SK-N-SH (cell line): ENCODE measurements around the gene HBG2. TPM values are rescaled to one million over a fixed set of nuclear protein-coding genes. Genes with fewer than 3 reads are reported as not detected.

Experiments used
- CTCF ChIA-PET: fragments of 300-600, 350-600 bp; formaldehyde crosslinking; extraction: SDS; loops from one replicate; lab custom pipeline; 2021; lab: Yijun Ruan, JAX
- POLR2A ChIA-PET: fragments of 350-600 bp; sonication (Branson Sonifier 250); formaldehyde crosslinking; extraction: SDS; loops from one replicate; lab custom pipeline; 2020; ENCODE audit warnings: antibody characterized with exemption, inconsistent platforms; lab: Yijun Ruan, JAX
- DNase-seq: peaks from one replicate; pipeline ENCODE4 v3.0.0; 2012
- H2AFZ ChIP-seq: fragments of 200-600 bp; sonication (generic); 2 replicates; pipeline ENCODE4 v1.8.1; 2016; ENCODE audit warnings: antibody characterized with exemption, mild to moderate bottlenecking, low read depth
- H3F3A ChIP-seq: fragments of 200-600 bp; sonication (generic); replicated peaks from 2 replicates; pipeline ENCODE3; 2016; ENCODE audit warnings: antibody characterized with exemption, mild to moderate bottlenecking; ENCODE audit not compliant: insufficient read depth
- H3K27ac ChIP-seq, 2 experiments: fragments of 200-500 bp in 1 of 2; fragments of 200-600 bp in 1 of 2; sonication (Bioruptor generic) in 1 of 2; sonication (generic), shearing (Covaris generic) in 1 of 2; 2 replicates each; pipeline versions ENCODE4 v1.5.1 to v1.6.1; 2014 to 2016; ENCODE audit warnings: low read depth in 2 of 2, inconsistent platforms in 1 of 2, low read length in 1 of 2, mild to moderate bottlenecking in 1 of 2, mixed read lengths in 1 of 2
- H3K27me3 ChIP-seq: fragments of 200-600 bp; sonication (generic), shearing (Covaris generic); 2 replicates; pipeline ENCODE4 v1.6.1; 2016; ENCODE audit warnings: mixed run types; ENCODE audit not compliant: insufficient read depth
- H3K36me3 ChIP-seq, 2 experiments: fragments of 200-500 bp in 1 of 2; fragments of 200-600 bp in 1 of 2; sonication (Bioruptor generic) in 1 of 2; sonication (generic) in 1 of 2; replicated peaks in 1 of 2; 2 replicates each; pipeline versions ENCODE3 to v1.5.1; 2014 to 2016; ENCODE audit warnings: low read length in 1 of 2, mild to moderate bottlenecking in 1 of 2; ENCODE audit not compliant: insufficient read depth in 2 of 2, control insufficient read depth in 1 of 2
- H3K4me1 ChIP-seq, 2 experiments: fragments of 200-500 bp in 1 of 2; fragments of 200-600 bp in 1 of 2; sonication (Bioruptor generic) in 1 of 2; sonication (generic), shearing (Covaris generic) in 1 of 2; 2 replicates each; pipeline versions ENCODE4 v1.5.1 to v1.6.1; 2014 to 2016; ENCODE audit warnings: low read depth in 1 of 2, low read length in 1 of 2, mixed run types in 1 of 2; ENCODE audit not compliant: insufficient read depth in 2 of 2, control insufficient read depth in 1 of 2
- H3K4me2 ChIP-seq: fragments of 200-600 bp; sonication (generic), shearing (Covaris generic); 2 replicates; pipeline ENCODE4 v1.6.1; 2017; ENCODE audit warnings: mixed run types
- H3K4me3 ChIP-seq, 2 experiments: fragments of 200-500 bp in 1 of 2; fragments of 200-600 bp in 1 of 2; sonication (Bioruptor generic) in 1 of 2; sonication (generic), shearing (Covaris generic) in 1 of 2; 2 replicates each; pipeline versions ENCODE4 v1.5.1 to v1.8.1; 2014 to 2016; ENCODE audit warnings: low read depth in 2 of 2, inconsistent platforms in 1 of 2, low read length in 1 of 2, mild to moderate bottlenecking in 1 of 2, mixed read lengths in 1 of 2, moderate library complexity in 1 of 2
- H3K79me2 ChIP-seq: fragments of 200-600 bp; sonication (generic); 2 replicates; pipeline ENCODE4 v1.8.1; 2017; ENCODE audit warnings: mild to moderate bottlenecking; ENCODE audit not compliant: insufficient read depth
- H3K9ac ChIP-seq: fragments of 200-600 bp; sonication (generic); 2 replicates; pipeline ENCODE4 v1.6.1; 2017; ENCODE audit warnings: mixed run types
- H3K9me2 ChIP-seq: fragments of 200-600 bp; sonication (generic); 2 replicates; pipeline ENCODE4 v1.6.1; 2017; ENCODE audit warnings: mixed run types
- H3K9me3 ChIP-seq: fragments of 200-600 bp; sonication (generic); 2 replicates; pipeline ENCODE4 v1.6.1; 2017; ENCODE audit warnings: mixed run types, mild to moderate bottlenecking, moderate library complexity
- H4K20me1 ChIP-seq: fragments of 200-600 bp; sonication (generic); 2 replicates; pipeline ENCODE4 v1.6.1; 2017; ENCODE audit warnings: mild to moderate bottlenecking, mixed run types; ENCODE audit not compliant: insufficient read depth
- FOSL2 ChIP-seq: IDR thresholded peaks from 2 replicates; pipeline ENCODE4 v1.4.0; 2012; ENCODE audit warnings: low read depth, mild to moderate bottlenecking, moderate library complexity, borderline replicate concordance
- GATA2 ChIP-seq: sonication (generic); formaldehyde crosslinking; IDR thresholded peaks from 2 replicates; pipeline ENCODE4 v1.5.0; 2020; ENCODE audit warnings: mild to moderate bottlenecking, missing genetic modification reagents
- NFIC ChIP-seq: IDR thresholded peaks from 2 replicates; pipeline ENCODE4 v1.4.0; 2012; ENCODE audit warnings: borderline replicate concordance
- RAD21 ChIP-seq: IDR thresholded peaks from 2 replicates; pipeline ENCODE4 v1.6.1; 2012; ENCODE audit warnings: mild to moderate bottlenecking, low read length
- RCOR1 ChIP-seq: fragments of 150-350 bp; IDR thresholded peaks from 2 replicates; pipeline ENCODE4 v1.6.1; 2017; ENCODE audit warnings: antibody characterized with exemption, low read length
- TEAD4 ChIP-seq: IDR thresholded peaks from 2 replicates; pipeline ENCODE4 v1.4.0; 2012; ENCODE audit warnings: mild to moderate bottlenecking, borderline replicate concordance; ENCODE audit not compliant: insufficient read depth
- WGBS: methylation state at CpG from one replicate; pipeline ENCODE4 v1.1.6; 2017; ENCODE audit warnings: low lambda C conversion rate; 5-methylcytosine and 5-hydroxymethylcytosine counted together
- polyA plus RNA-seq, 3 experiments: library from polyadenylated mRNA; depleted of rRNA; stranded (reverse); fragments of >200 nt; gene quantifications; 2 replicates each; pipeline ENCODE4 v1.2.3, GENCODE V29; 2012
- TF ChIP-seq, protein P1 (sequence below): IDR thresholded peaks from 2 replicates; pipeline ENCODE4 v1.6.1; 2012; ENCODE audit warnings: mild to moderate bottlenecking, low read depth, low read length, moderate library complexity
- TF ChIP-seq, protein P2 (sequence below): IDR thresholded peaks from 2 replicates; pipeline ENCODE4 v1.4.0; 2012; ENCODE audit warnings: low read depth, borderline replicate concordance
- TF ChIP-seq, protein P3 (sequence below): IDR thresholded peaks from 2 replicates; pipeline ENCODE4; 2012
- TF ChIP-seq, protein P4 (sequence below): fragments of 150-350 bp; IDR thresholded peaks from 2 replicates; pipeline ENCODE4 v1.6.1; 2017; ENCODE audit warnings: antibody characterized with exemption, low read length, low read depth, borderline replicate concordance

The HBG2 gene
- polyA plus RNA-seq, 1 of the 3 experiments (the other 2 are of a cell fraction), result 0.33 TPM

DNA sequence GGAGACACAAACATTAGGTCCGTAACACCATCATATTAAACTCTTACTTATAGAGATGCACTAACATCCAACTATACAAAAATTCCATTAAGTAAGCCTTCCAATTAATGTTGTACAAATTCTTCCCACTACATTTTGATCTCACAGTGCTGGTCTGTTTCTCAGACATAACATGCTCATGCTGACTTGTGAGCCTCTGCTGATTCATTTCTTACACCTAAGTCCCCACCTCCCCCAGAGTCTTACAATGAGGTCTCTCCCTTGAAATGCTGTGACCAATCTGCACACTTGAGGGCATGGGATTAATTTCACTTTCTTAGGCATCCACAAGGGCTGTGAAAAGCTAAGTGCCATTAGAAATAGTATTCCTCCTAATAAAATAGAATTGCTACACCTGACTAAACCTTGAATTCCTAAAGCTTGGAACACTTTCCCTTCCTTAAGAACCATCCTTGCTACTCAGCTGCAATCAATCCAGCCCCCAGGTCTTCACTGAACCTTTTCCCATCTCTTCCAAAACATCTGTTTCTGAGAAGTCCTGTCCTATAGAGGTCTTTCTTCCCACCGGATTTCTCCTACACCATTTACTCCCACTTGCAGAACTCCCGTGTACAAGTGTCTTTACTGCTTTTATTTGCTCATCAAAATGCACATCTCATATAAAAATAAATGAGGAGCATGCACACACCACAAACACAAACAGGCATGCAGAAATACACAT is 6.9 kb downstream of the HBG2 start:
- H3K27ac ChIP-seq, result no peak overlapping the region
- H3K27me3 ChIP-seq, result no peaks in the 10 kb centered on the region; the same call in 1 of the 2 replicates
- TF ChIP-seq, protein P1, sequence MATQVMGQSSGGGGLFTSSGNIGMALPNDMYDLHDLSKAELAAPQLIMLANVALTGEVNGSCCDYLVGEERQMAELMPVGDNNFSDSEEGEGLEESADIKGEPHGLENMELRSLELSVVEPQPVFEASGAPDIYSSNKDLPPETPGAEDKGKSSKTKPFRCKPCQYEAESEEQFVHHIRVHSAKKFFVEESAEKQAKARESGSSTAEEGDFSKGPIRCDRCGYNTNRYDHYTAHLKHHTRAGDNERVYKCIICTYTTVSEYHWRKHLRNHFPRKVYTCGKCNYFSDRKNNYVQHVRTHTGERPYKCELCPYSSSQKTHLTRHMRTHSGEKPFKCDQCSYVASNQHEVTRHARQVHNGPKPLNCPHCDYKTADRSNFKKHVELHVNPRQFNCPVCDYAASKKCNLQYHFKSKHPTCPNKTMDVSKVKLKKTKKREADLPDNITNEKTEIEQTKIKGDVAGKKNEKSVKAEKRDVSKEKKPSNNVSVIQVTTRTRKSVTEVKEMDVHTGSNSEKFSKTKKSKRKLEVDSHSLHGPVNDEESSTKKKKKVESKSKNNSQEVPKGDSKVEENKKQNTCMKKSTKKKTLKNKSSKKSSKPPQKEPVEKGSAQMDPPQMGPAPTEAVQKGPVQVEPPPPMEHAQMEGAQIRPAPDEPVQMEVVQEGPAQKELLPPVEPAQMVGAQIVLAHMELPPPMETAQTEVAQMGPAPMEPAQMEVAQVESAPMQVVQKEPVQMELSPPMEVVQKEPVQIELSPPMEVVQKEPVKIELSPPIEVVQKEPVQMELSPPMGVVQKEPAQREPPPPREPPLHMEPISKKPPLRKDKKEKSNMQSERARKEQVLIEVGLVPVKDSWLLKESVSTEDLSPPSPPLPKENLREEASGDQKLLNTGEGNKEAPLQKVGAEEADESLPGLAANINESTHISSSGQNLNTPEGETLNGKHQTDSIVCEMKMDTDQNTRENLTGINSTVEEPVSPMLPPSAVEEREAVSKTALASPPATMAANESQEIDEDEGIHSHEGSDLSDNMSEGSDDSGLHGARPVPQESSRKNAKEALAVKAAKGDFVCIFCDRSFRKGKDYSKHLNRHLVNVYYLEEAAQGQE, result no peak
- TF ChIP-seq, protein P2, sequence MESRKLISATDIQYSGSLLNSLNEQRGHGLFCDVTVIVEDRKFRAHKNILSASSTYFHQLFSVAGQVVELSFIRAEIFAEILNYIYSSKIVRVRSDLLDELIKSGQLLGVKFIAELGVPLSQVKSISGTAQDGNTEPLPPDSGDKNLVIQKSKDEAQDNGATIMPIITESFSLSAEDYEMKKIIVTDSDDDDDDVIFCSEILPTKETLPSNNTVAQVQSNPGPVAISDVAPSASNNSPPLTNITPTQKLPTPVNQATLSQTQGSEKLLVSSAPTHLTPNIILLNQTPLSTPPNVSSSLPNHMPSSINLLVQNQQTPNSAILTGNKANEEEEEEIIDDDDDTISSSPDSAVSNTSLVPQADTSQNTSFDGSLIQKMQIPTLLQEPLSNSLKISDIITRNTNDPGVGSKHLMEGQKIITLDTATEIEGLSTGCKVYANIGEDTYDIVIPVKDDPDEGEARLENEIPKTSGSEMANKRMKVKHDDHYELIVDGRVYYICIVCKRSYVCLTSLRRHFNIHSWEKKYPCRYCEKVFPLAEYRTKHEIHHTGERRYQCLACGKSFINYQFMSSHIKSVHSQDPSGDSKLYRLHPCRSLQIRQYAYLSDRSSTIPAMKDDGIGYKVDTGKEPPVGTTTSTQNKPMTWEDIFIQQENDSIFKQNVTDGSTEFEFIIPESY, result no peak
- TF ChIP-seq, protein P3, sequence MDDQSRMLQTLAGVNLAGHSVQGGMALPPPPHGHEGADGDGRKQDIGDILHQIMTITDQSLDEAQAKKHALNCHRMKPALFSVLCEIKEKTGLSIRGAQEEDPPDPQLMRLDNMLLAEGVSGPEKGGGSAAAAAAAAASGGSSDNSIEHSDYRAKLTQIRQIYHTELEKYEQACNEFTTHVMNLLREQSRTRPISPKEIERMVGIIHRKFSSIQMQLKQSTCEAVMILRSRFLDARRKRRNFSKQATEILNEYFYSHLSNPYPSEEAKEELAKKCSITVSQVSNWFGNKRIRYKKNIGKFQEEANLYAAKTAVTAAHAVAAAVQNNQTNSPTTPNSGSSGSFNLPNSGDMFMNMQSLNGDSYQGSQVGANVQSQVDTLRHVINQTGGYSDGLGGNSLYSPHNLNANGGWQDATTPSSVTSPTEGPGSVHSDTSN, result no peak
- TF ChIP-seq GATA2 (CRISPR knock-in tag), result no peak
- no peak for TF ChIP-seq RAD21
- TF ChIP-seq TEAD4, result no peak
- TF ChIP-seq RCOR1, result no peak
- TF ChIP-seq, protein P4, sequence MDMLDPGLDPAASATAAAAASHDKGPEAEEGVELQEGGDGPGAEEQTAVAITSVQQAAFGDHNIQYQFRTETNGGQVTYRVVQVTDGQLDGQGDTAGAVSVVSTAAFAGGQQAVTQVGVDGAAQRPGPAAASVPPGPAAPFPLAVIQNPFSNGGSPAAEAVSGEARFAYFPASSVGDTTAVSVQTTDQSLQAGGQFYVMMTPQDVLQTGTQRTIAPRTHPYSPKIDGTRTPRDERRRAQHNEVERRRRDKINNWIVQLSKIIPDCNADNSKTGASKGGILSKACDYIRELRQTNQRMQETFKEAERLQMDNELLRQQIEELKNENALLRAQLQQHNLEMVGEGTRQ, result no peak
- no peak for TF ChIP-seq NFIC
- no peak for TF ChIP-seq FOSL2
- no peak overlapping the region for H3K4me3 ChIP-seq
- ChIA-PET POLR2A (no interaction called here), CTCF (no interaction called here)
- no peaks in the 10 kb centered on the region for H3K9me3 ChIP-seq
- no peaks in the 10 kb centered on the region for H3K9me2 ChIP-seq
- no peak for DNase-seq
- H3K4me2 ChIP-seq, result no peak overlapping the region
- H3K4me1 ChIP-seq, result no peaks in the 10 kb centered on the region
- H4K20me1 ChIP-seq, result no peaks in the 10 kb centered on the region
- H3K9ac ChIP-seq, result no peak overlapping the region
- WGBS, result 8% methylated on average over 3 of the region's 3 CpGs
- no peak overlapping the region for H2AFZ ChIP-seq
- H3K36me3 ChIP-seq, result no peaks in the 10 kb centered on the region
- H3K79me2 ChIP-seq, result no peaks in the 10 kb centered on the region
- no peaks in the 10 kb centered on the region for H3F3A ChIP-seq
